Measurements from ENCODE around the gene OSER1. TPM values are rescaled to one million over a fixed set of nuclear protein-coding genes. Genes with fewer than 3 reads are reported as not detected.

OSER1 gene
- total and polyA plus RNA-seq, 2 of the 8 experiments (the other 6 are each of a cell fraction or from before 2014, with no cell fraction given) = 24.5 to 31.8 TPM

- Histone ChIP-seq H3K56ac (replicated peaks; ENCODE audit: insufficient read length, low read depth, low read length) (no peak overlapping the region), H2BK12ac (ENCODE audit: low read depth, low read length) (no peak overlapping the region), H3K79me2 (ENCODE audit: control insufficient read depth in 1 of 2, insufficient read depth in 2 of 2, low read length in 2 of 2) (peaks cover 0 to 9% of the 10 kb centered on the region in 2 experiments; a peak in 2 of 4 replicates), H2BK20ac (ENCODE audit: low read length) (no peak overlapping the region), H3K4me3 (ENCODE audit: extremely low read depth in 1 of 4, insufficient read depth in 2 of 4, low read depth in 3 of 4, low read length in 4 of 4) (no peak overlapping the region), H3K79me1 (ENCODE audit: low read depth, low read length) (no peaks in the 10 kb centered on the region; the same call in 1 of the 2 replicates), H3K36me3 (ENCODE audit: control insufficient read depth in 2 of 4, insufficient read depth in 4 of 4, low read length in 3 of 4) (peaks cover 6 to 43% (median 36%) of the 10 kb centered on the region in 4 experiments), H3K27me3 (replicated peaks in 1 of 4; ENCODE audit: control insufficient read depth in 3 of 4, extremely low read depth in 1 of 4, insufficient read depth in 3 of 4, low read length in 3 of 4) (no peaks in the 10 kb centered on the region), H4K5ac (ENCODE audit: insufficient read length, low read depth, low read length) (no peak overlapping the region), H2BK5ac (ENCODE audit: low read depth, low read length) (no peak overlapping the region), H3K9me3 (ENCODE audit: insufficient read depth in 2 of 2, low read depth in 1 of 2, low read length in 1 of 2) (no peaks in the 10 kb centered on the region), H3K14ac (ENCODE audit: insufficient read length) (no peak overlapping the region), H2BK120ac (replicated peaks; ENCODE audit: low read depth, low read length) (no peak overlapping the region), H2AK5ac (ENCODE audit: low read depth, low read length) (no peak overlapping the region), H3K27ac (ENCODE audit: low read depth, low read length) (no peak overlapping the region), H2BK15ac (ENCODE audit: low read length) (no peak overlapping the region), H3K9ac (replicated peaks in 1 of 4; ENCODE audit: extremely low read depth in 1 of 4, low read depth in 3 of 4, low read length in 3 of 4) (no peak overlapping the region), H3K18ac (ENCODE audit: extremely low read depth, low read length) (no peak overlapping the region), H3K23me2 (ENCODE audit: low read depth, low read length) (no peaks in the 10 kb centered on the region; the same call in 1 of the 2 replicates), H4K8ac (ENCODE audit: extremely low read depth, insufficient read depth, low read length) (no peak overlapping the region), H4K91ac (replicated peaks; ENCODE audit: insufficient read length, low read length) (no peak overlapping the region), H3K4me2 (ENCODE audit: insufficient read depth in 1 of 2, low read depth in 2 of 2, low read length in 2 of 2) (no peak overlapping the region), H3K4me1 (replicated peaks in 1 of 4; ENCODE audit: control insufficient read depth in 3 of 4, insufficient read depth in 4 of 4, low read length in 3 of 4) (no peaks in the 10 kb centered on the region), H2AFZ (ENCODE audit: low read length) (no peak overlapping the region), H3K4ac (replicated peaks; ENCODE audit: insufficient read length, low read depth, low read length) (no peak overlapping the region), H4K20me1 (replicated peaks in 1 of 2; ENCODE audit: control insufficient read depth in 1 of 2, insufficient read depth in 2 of 2, low read length in 2 of 2) (peaks cover 4 to 5% of the 10 kb centered on the region in 2 experiments), H3K23ac (ENCODE audit: insufficient read length) (no peak overlapping the region)
- DNase-seq (ENCODE audit: low read depth in 1 of 2, low spot score in 2 of 2) = no peak
- FAIRE-seq = no peak
- WGBS, 2 experiments (ENCODE audit: extremely low coverage in 1 of 2, insufficient coverage in 1 of 2, insufficient read length in 1 of 2, insufficient replicate concordance in 2 of 2, low coverage in 1 of 2, low lambda C conversion rate in 2 of 2, missing lambda C conversion rate in 1 of 2) = 91% methylated on average over 2 of the region's 3 CpGs; no CpG with 5 or more reads in 1 of the 2 experiments
- CTCF ChIA-PET (ENCODE audit: partially characterized antibody) = interaction anchor here (1.2 to 4.8 kb wide), 3 partner anchors 20 to 192 kb away, joined by 3 to 29 read pairs (median 3); no protein-coding TSS in a partner anchor
- POLR2A ChIA-PET (ENCODE audit: partially characterized antibody) = interaction anchor here (0.8 to 1.6 kb wide), 2 partner anchors 12 to 32 kb away, joined by 3 to 4 read pairs; no protein-coding TSS in a partner anchor
- TF ChIP-seq JUN (IDR thresholded peaks at IDR 0.05; ENCODE audit: low read depth, low read length) = no peak
- TF ChIP-seq YY1 (IDR thresholded peaks at IDR 0.05; ENCODE audit: low read depth, low read length) = no peak
- TF ChIP-seq POLR2A (IDR thresholded peaks at IDR 0.05; ENCODE audit: control extremely low read depth in 1 of 2, low read depth in 2 of 2, low read length in 2 of 2) = no peak
- no peak for TF ChIP-seq KDM5A (IDR thresholded peaks at IDR 0.05; ENCODE audit: low read length)
- TF ChIP-seq ATF3 (IDR thresholded peaks at IDR 0.05; ENCODE audit: insufficient read depth, low read depth, low read length) = no peak
- TF ChIP-seq FOSL1 (IDR thresholded peaks at IDR 0.05; ENCODE audit: insufficient read depth, low read depth, low read length) = no peak
- no peak for TF ChIP-seq ATF2 (IDR thresholded peaks at IDR 0.05; ENCODE audit: low read length)
- no peak for TF ChIP-seq USF2 (IDR thresholded peaks at IDR 0.05; ENCODE audit: low read length)
- no peak for TF ChIP-seq CREB1 (IDR thresholded peaks at IDR 0.05)
- no peak for TF ChIP-seq GABPA (IDR thresholded peaks at IDR 0.05; ENCODE audit: borderline replicate concordance, insufficient read depth, low read length)
- TF ChIP-seq SIN3A (conservative IDR thresholded peaks at IDR 0.05 in 1 of 2, IDR thresholded peaks at IDR 0.05 in 1 of 2; ENCODE audit: low read depth in 1 of 2, low read length in 2 of 2) = no peak
Measured at GRCh38 chr20:44196271-44196670, 14.3 kb downstream of the OSER1 start.
